HEK293 (cell line): ENCODE data around the gene ULBP3.

Experiments used
- TRIM28 ChIP-seq: IDR thresholded peaks from 2 replicates; pipeline ENCODE4 v1.6.1; 2011; ENCODE audit warnings: low read length, control low read depth, borderline replicate concordance
- ZNF121 ChIP-seq: fragments of 450-650 bp; formaldehyde crosslinking; IDR thresholded peaks from 2 replicates; pipeline ENCODE4 v1.5.1; 2016; ENCODE audit warnings: missing biosample characterization, missing genetic modification characterization
- ZNF202 ChIP-seq: fragments of 450-650 bp; formaldehyde crosslinking; IDR thresholded peaks from 2 replicates; pipeline ENCODE4 v1.5.1; 2016; ENCODE audit warnings: missing biosample characterization, missing genetic modification characterization, borderline replicate concordance
- ZNF645 ChIP-seq: fragments of 450-650 bp; formaldehyde crosslinking; IDR thresholded peaks from 2 replicates; pipeline ENCODE4; 2016; ENCODE audit warnings: missing biosample characterization, missing genetic modification characterization
- ZNF707 ChIP-seq: fragments of 450-650 bp; formaldehyde crosslinking; IDR thresholded peaks from 2 replicates; pipeline ENCODE4 v1.5.1; 2016; ENCODE audit warnings: missing biosample characterization, missing genetic modification characterization
- TF ChIP-seq, protein P1 (sequence below): fragments of 450-650 bp; formaldehyde crosslinking; IDR thresholded peaks from 2 replicates; pipeline ENCODE4 v1.5.1; 2016; ENCODE audit warnings: missing biosample characterization, missing genetic modification characterization

- TF ChIP-seq, protein P1, sequence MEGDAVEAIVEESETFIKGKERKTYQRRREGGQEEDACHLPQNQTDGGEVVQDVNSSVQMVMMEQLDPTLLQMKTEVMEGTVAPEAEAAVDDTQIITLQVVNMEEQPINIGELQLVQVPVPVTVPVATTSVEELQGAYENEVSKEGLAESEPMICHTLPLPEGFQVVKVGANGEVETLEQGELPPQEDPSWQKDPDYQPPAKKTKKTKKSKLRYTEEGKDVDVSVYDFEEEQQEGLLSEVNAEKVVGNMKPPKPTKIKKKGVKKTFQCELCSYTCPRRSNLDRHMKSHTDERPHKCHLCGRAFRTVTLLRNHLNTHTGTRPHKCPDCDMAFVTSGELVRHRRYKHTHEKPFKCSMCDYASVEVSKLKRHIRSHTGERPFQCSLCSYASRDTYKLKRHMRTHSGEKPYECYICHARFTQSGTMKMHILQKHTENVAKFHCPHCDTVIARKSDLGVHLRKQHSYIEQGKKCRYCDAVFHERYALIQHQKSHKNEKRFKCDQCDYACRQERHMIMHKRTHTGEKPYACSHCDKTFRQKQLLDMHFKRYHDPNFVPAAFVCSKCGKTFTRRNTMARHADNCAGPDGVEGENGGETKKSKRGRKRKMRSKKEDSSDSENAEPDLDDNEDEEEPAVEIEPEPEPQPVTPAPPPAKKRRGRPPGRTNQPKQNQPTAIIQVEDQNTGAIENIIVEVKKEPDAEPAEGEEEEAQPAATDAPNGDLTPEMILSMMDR = no peak
- TF ChIP-seq ZNF707 = no peak
- no peak for TF ChIP-seq ZNF121 (tag by site-specific recombination)
- no peak for TF ChIP-seq TRIM28
- TF ChIP-seq ZNF645 (tag by site-specific recombination) = no peak
- no peak for TF ChIP-seq ZNF202 (tag by site-specific recombination)
These were observed 32.8 kb downstream of the ULBP3 start for GRCh38 chr6:150036081-150036480.
